GM06990 (cell line): Measurements from ENCODE around the gene SCART1.

Source experiments
- DNase-seq: peaks from one replicate; pipeline ENCODE4 v3.0.0-alpha.2; 2011; ENCODE audit not compliant: insufficient read length; ENCODE audit errors: extremely low read depth
- H3K27me3 ChIP-seq: replicated peaks from 2 replicates; pipeline ENCODE4 v1.6.0; 2011; ENCODE audit warnings: low read length; ENCODE audit not compliant: control insufficient read depth, insufficient read depth
- H3K36me3 ChIP-seq: 2 replicates; pipeline ENCODE4 v1.5.1; 2011; ENCODE audit warnings: low read length; ENCODE audit not compliant: control insufficient read depth, insufficient read depth
- H3K4me3 ChIP-seq: replicated peaks from 2 replicates; pipeline ENCODE4 v1.5.1; 2011; ENCODE audit warnings: low read depth, mild to moderate bottlenecking, control low read depth, low read length
- CTCF ChIP-seq: IDR thresholded peaks from 2 replicates; pipeline ENCODE4 v1.5.1; 2011; ENCODE audit warnings: low read length, control low read depth, mild to moderate bottlenecking, inconsistent platforms; ENCODE audit not compliant: insufficient read depth, poor library complexity, severe bottlenecking

The SCART1 gene

GRCh38 chr10:133474665-133475424, 21.1 kb downstream of the SCART1 start:
- DNase-seq, result no peak
- no peak overlapping the region for H3K4me3 ChIP-seq
- no peaks in the 10 kb centered on the region for H3K27me3 ChIP-seq
- H3K36me3 ChIP-seq, result no peaks in the 10 kb centered on the region
- TF ChIP-seq CTCF, result no peak

- TF ChIP-seq CTCF, result no peak
- DNase-seq, result no peak
- Histone ChIP-seq H3K27me3 (no peaks in the 10 kb centered on the region), H3K4me3 (no peak overlapping the region), H3K36me3 (no peaks in the 10 kb centered on the region)
Measured at GRCh38 chr10:133475425-133475734, 21.6 kb downstream of the SCART1 start.

- H3K4me3 ChIP-seq, result no peak overlapping the region
- no peaks in the 10 kb centered on the region for H3K36me3 ChIP-seq
- no peak for DNase-seq
- no peaks in the 10 kb centered on the region for H3K27me3 ChIP-seq
- TF ChIP-seq CTCF, result no peak
Measured at GRCh38 chr10:133475821-133476640, 22.3 kb downstream of the SCART1 start.

- no peaks in the 10 kb centered on the region for H3K36me3 ChIP-seq
- TF ChIP-seq CTCF, result no peak
- no peak overlapping the region for H3K4me3 ChIP-seq
- no peak for DNase-seq
- no peaks in the 10 kb centered on the region for H3K27me3 ChIP-seq
Measured at GRCh38 chr10:133476641-133476990, 22.9 kb downstream of the SCART1 start.

- TF ChIP-seq CTCF, result no peak
- Histone ChIP-seq H3K4me3 (no peak overlapping the region), H3K27me3 (no peaks in the 10 kb centered on the region), H3K36me3 (no peaks in the 10 kb centered on the region)
- no peak for DNase-seq
Measured at GRCh38 chr10:133481086-133481643, 27.4 kb downstream of the SCART1 start.
